ENCODE data around the gene DPF1. TPM values are rescaled to one million over a fixed set of nuclear protein-coding genes. Genes with fewer than 3 reads are reported as not detected.

Gene DPF1
- total RNA-seq, 2 donors from 2014 or later, result 3.3 to 4.5 TPM

DNA sequence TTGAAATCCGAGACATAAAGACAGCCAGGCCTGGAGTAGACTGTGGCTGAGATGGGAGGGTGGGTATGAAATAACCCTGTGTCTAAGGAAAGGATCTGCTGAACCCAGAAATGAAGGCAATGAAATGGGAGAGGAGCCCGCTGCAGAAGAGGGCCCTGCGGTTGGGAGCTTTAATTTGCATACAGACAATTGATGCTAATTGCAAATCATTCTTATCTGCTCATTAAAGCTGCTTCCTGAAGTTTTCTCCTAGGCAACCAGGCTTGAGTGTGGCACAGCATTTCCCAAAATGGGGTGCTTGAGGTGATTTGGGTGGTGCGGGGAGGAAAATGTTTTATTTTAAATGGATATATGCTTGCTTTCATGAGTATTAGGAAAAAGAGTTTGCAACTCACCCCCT is 55.4 kb downstream of the DPF1 start:
- Histone ChIP-seq H3K27me3 (ENCODE audit: control insufficient read depth, insufficient read depth, low read length, poor library complexity, severe bottlenecking) (no peaks in the 10 kb centered on the region), H3K9me3 (ENCODE audit: control insufficient read depth, low read length) (no peaks in the 10 kb centered on the region), H3K4me1 (ENCODE audit: control insufficient read depth, insufficient read depth, low read length) (no peaks in the 10 kb centered on the region), H3K4me3 (ENCODE audit: low read length) (no peak overlapping the region), H3K36me3 (ENCODE audit: control insufficient read depth, insufficient read depth, low read length) (peaks cover 3% of the 10 kb centered on the region), H3K9ac (ENCODE audit: extremely low read depth, low read length, poor library complexity, severe bottlenecking) (no peak overlapping the region), H3K27ac (ENCODE audit: low read depth, low read length) (no peak overlapping the region)
- TF ChIP-seq, protein P1, sequence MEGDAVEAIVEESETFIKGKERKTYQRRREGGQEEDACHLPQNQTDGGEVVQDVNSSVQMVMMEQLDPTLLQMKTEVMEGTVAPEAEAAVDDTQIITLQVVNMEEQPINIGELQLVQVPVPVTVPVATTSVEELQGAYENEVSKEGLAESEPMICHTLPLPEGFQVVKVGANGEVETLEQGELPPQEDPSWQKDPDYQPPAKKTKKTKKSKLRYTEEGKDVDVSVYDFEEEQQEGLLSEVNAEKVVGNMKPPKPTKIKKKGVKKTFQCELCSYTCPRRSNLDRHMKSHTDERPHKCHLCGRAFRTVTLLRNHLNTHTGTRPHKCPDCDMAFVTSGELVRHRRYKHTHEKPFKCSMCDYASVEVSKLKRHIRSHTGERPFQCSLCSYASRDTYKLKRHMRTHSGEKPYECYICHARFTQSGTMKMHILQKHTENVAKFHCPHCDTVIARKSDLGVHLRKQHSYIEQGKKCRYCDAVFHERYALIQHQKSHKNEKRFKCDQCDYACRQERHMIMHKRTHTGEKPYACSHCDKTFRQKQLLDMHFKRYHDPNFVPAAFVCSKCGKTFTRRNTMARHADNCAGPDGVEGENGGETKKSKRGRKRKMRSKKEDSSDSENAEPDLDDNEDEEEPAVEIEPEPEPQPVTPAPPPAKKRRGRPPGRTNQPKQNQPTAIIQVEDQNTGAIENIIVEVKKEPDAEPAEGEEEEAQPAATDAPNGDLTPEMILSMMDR (conservative IDR thresholded peaks at IDR 0.05), result no peak
- WGBS, 2 experiments (ENCODE audit: insufficient coverage in 1 of 2, insufficient read length in 1 of 2), result 62 to 90% methylated on average over 2 to 4 of the region's 4 CpGs
- no peaks in the 10 kb centered on the region for H3K9me3 Mint-ChIP-seq
- H3K36me3 Mint-ChIP-seq (ENCODE audit: low read depth), result peaks cover 33% of the 10 kb centered on the region
- H3K27ac Mint-ChIP-seq, result peak overlapping the region; percentile 48
- H3K27me3 Mint-ChIP-seq (ENCODE audit: insufficient read depth), result no peaks in the 10 kb centered on the region
- H3K4me3 Mint-ChIP-seq, result no peak overlapping the region
- peaks cover 13% of the 10 kb centered on the region for H3K4me1 Mint-ChIP-seq
- no peak for DNase-seq

DNA sequence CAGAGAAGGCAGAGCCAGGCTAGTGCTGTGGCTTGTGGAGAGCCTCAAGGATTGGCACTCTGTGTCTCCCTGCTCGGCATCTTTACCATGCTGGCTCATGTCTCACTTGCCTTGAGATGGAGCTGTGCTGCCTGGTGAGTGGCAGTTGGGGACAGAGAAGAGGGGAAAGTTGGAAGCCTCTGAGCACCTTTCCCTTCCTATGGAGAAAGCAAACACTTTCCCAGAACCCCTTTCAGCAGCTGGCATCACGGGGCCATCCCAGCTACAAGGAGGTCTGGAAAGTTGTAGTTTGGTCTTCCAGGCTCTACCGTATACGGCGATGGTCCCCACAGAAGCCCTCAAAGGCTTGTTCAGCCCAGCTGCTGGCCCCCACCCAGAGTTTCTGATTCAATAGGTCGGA is 58.7 kb downstream of the DPF1 start:
- H3K27ac Mint-ChIP-seq, result no peak overlapping the region
- H3K9me3 ChIP-seq (ENCODE audit: control insufficient read depth, low read length), result peaks cover 14% of the 10 kb centered on the region
- no peak for DNase-seq
- H3K36me3 Mint-ChIP-seq (ENCODE audit: low read depth), result peaks cover 59% of the 10 kb centered on the region
- H3K4me1 ChIP-seq (ENCODE audit: control insufficient read depth, insufficient read depth, low read length), result no peaks in the 10 kb centered on the region
- peaks cover 10% of the 10 kb centered on the region for H3K4me1 Mint-ChIP-seq
- peaks cover 20% of the 10 kb centered on the region for H3K9me3 Mint-ChIP-seq
- TF ChIP-seq, protein P1 (conservative IDR thresholded peaks at IDR 0.05), result no peak
- peaks cover 15% of the 10 kb centered on the region for H3K36me3 ChIP-seq (ENCODE audit: control insufficient read depth, insufficient read depth, low read length)
- H3K4me3 ChIP-seq (ENCODE audit: low read length), result no peak overlapping the region
- no peak overlapping the region for H3K27ac ChIP-seq (ENCODE audit: low read depth, low read length)
- H3K27me3 ChIP-seq (ENCODE audit: control insufficient read depth, insufficient read depth, low read length, poor library complexity, severe bottlenecking), result no peaks in the 10 kb centered on the region
- no peak overlapping the region for H3K4me3 Mint-ChIP-seq
- no peaks in the 10 kb centered on the region for H3K27me3 Mint-ChIP-seq (ENCODE audit: insufficient read depth)
- H3K9ac ChIP-seq (ENCODE audit: extremely low read depth, low read length, poor library complexity, severe bottlenecking), result no peak overlapping the region
- 95% methylated on average over 5 to 6 of the region's 6 CpGs for WGBS, 2 experiments (ENCODE audit: insufficient coverage in 1 of 2, insufficient read length in 1 of 2)

DNA sequence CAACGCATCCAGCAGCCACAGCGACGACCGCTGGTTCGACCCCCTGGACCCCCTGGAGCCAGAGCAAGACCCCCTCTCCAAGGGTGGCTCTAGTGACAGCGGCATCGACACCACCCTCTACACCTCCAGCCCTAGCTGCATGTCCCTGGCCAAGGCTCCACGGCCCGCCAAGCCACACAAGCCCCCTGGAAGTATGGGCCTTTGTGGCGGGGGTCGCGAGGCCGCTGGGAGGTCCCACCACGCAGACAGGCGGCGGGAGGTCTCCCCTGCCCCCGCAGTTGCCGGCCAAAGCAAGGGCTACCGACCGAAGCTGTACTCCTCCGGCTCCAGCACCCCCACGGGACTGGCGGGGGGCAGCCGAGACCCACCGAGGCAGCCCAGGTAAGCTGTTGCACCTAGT is 59.5 kb downstream of the DPF1 start:
- 89 to 93% methylated on average over 18 to 25 of the region's 25 CpGs for WGBS, 2 experiments (ENCODE audit: insufficient coverage in 1 of 2, insufficient read length in 1 of 2)
- Histone ChIP-seq H3K4me3 (ENCODE audit: low read length) (no peak overlapping the region), H3K9me3 (ENCODE audit: control insufficient read depth, low read length) (peaks cover 14% of the 10 kb centered on the region), H3K27me3 (ENCODE audit: control insufficient read depth, insufficient read depth, low read length, poor library complexity, severe bottlenecking) (no peaks in the 10 kb centered on the region), H3K9ac (ENCODE audit: extremely low read depth, low read length, poor library complexity, severe bottlenecking) (no peak overlapping the region), H3K4me1 (ENCODE audit: control insufficient read depth, insufficient read depth, low read length) (no peaks in the 10 kb centered on the region), H3K27ac (ENCODE audit: low read depth, low read length) (no peak overlapping the region), H3K36me3 (ENCODE audit: control insufficient read depth, insufficient read depth, low read length) (peaks cover 15% of the 10 kb centered on the region)
- Mint-ChIP-seq H3K36me3 (ENCODE audit: low read depth) (peaks cover 58% of the 10 kb centered on the region), H3K4me3 (no peak overlapping the region), H3K27ac (no peak overlapping the region), H3K27me3 (ENCODE audit: insufficient read depth) (no peaks in the 10 kb centered on the region), H3K9me3 (peaks cover 20% of the 10 kb centered on the region), H3K4me1 (peaks cover 7% of the 10 kb centered on the region)
- TF ChIP-seq, protein P1 (conservative IDR thresholded peaks at IDR 0.05), result no peak
- DNase-seq, result no peak

All from endodermal cell (in vitro differentiated cells).